ENCODE data around the gene NEO1.

The NEO1 gene

GRCh38 chr15:73142802-73143762, 90.8 kb downstream of the NEO1 start:
- Histone ChIP-seq H3K79me2 (ENCODE audit: insufficient read depth, low read length) (no peaks in the 10 kb centered on the region), H2AFZ (ENCODE audit: low read depth, low read length, severe bottlenecking) (no peak overlapping the region), H3K9me3 (ENCODE audit: insufficient read depth, low read length) (no peaks in the 10 kb centered on the region), H3F3A (ENCODE audit: insufficient read depth) (no peaks in the 10 kb centered on the region), H3K27me3 (ENCODE audit: low read length) (no peaks in the 10 kb centered on the region), H3K4me2 (ENCODE audit: low read depth, low read length, poor library complexity, severe bottlenecking) (no peak overlapping the region), H3K9ac (ENCODE audit: low read length) (no peak overlapping the region), H3K4me3 (ENCODE audit: insufficient read depth, low read length, poor library complexity, severe bottlenecking) (no peak overlapping the region), H3K36me3 (ENCODE audit: low read length) (no peaks in the 10 kb centered on the region), H4K20me1 (ENCODE audit: low read depth, low read length) (no peaks in the 10 kb centered on the region), H3K9me2 (replicated peaks; ENCODE audit: insufficient read depth, low read length) (no peaks in the 10 kb centered on the region), H3K27ac (ENCODE audit: low read depth, low read length) (no peak overlapping the region)
- no peak for TF ChIP-seq CTCF (IDR thresholded peaks at IDR 0.05; ENCODE audit: insufficient read depth, low read length, poor library complexity, severe bottlenecking)
- TF ChIP-seq EZH2phosphoT487 (conservative IDR thresholded peaks at IDR 0.05; ENCODE audit: low read length) = no peak

- H3K9me3 ChIP-seq (ENCODE audit: insufficient read depth, low read length) = no peaks in the 10 kb centered on the region
- no peaks in the 10 kb centered on the region for H3K79me2 ChIP-seq (ENCODE audit: insufficient read depth, low read length)
- no peaks in the 10 kb centered on the region for H3K27me3 ChIP-seq (ENCODE audit: low read length)
- H3K4me2 ChIP-seq (ENCODE audit: low read depth, low read length, poor library complexity, severe bottlenecking) = no peak overlapping the region
- H2AFZ ChIP-seq (ENCODE audit: low read depth, low read length, severe bottlenecking) = no peak overlapping the region
- no peaks in the 10 kb centered on the region for H3F3A ChIP-seq (ENCODE audit: insufficient read depth)
- H3K9ac ChIP-seq (ENCODE audit: low read length) = no peak overlapping the region
- no peaks in the 10 kb centered on the region for H3K9me2 ChIP-seq (replicated peaks; ENCODE audit: insufficient read depth, low read length)
- no peak overlapping the region for H3K4me3 ChIP-seq (ENCODE audit: insufficient read depth, low read length, poor library complexity, severe bottlenecking)
- no peaks in the 10 kb centered on the region for H3K36me3 ChIP-seq (ENCODE audit: low read length)
- TF ChIP-seq CTCF (IDR thresholded peaks at IDR 0.05; ENCODE audit: insufficient read depth, low read length, poor library complexity, severe bottlenecking) (no peak), EZH2phosphoT487 (conservative IDR thresholded peaks at IDR 0.05; ENCODE audit: low read length) (no peak)
- H4K20me1 ChIP-seq (ENCODE audit: low read depth, low read length) = no peaks in the 10 kb centered on the region
- no peak overlapping the region for H3K27ac ChIP-seq (ENCODE audit: low read depth, low read length)
These were observed 91.5 kb downstream of the NEO1 start for GRCh38 chr15:73143763-73144155.

GRCh38 chr15:73146419-73146818, 94.2 kb downstream of the NEO1 start:
- Histone ChIP-seq H3K27ac (ENCODE audit: low read depth, low read length) (no peak overlapping the region), H3F3A (ENCODE audit: insufficient read depth) (no peaks in the 10 kb centered on the region), H3K9me3 (ENCODE audit: insufficient read depth, low read length) (no peaks in the 10 kb centered on the region), H3K9ac (ENCODE audit: low read length) (no peak overlapping the region), H2AFZ (ENCODE audit: low read depth, low read length, severe bottlenecking) (no peak overlapping the region), H3K27me3 (ENCODE audit: low read length) (no peaks in the 10 kb centered on the region), H3K36me3 (ENCODE audit: low read length) (no peaks in the 10 kb centered on the region), H3K4me2 (ENCODE audit: low read depth, low read length, poor library complexity, severe bottlenecking) (no peak overlapping the region), H3K4me3 (ENCODE audit: insufficient read depth, low read length, poor library complexity, severe bottlenecking) (no peak overlapping the region), H4K20me1 (ENCODE audit: low read depth, low read length) (no peaks in the 10 kb centered on the region), H3K9me2 (replicated peaks; ENCODE audit: insufficient read depth, low read length) (no peaks in the 10 kb centered on the region), H3K79me2 (ENCODE audit: insufficient read depth, low read length) (no peaks in the 10 kb centered on the region)
- TF ChIP-seq EZH2phosphoT487 (conservative IDR thresholded peaks at IDR 0.05; ENCODE audit: low read length) = no peak
- TF ChIP-seq CTCF (IDR thresholded peaks at IDR 0.05; ENCODE audit: insufficient read depth, low read length, poor library complexity, severe bottlenecking) = no peak
